ENCODE results near the gene SMOC1.

- TF ChIP-seq CTCF (IDR thresholded peaks at IDR 0.05) (no peak), EZH2 (IDR thresholded peaks at IDR 0.05) (no peak)
Observed at GRCh38 chr14:69842686-69843420, 36.4 kb upstream of the SMOC1 start.
